Stimulated activated CD8-positive, alpha-beta memory T cell treated with anti-CD3 and anti-CD28 coated beads, Interleukin-4, amount 100 ng/mL, for 4 hours (primary cell): ENCODE results near the gene ASPSCR1.
"Not testable (repeated sequence)": the region's sequence is repeated elsewhere in the genome, so short reads cannot be mapped to it uniquely, and the experiment has no call there.

Source experiments
- DNase-seq, 2 donors: peaks; one replicate each; pipeline ENCODE4 v3.0.0-alpha.2; 2020; ENCODE audit warnings: low read depth in 2 of 2, low spot score in 1 of 2

ASPSCR1 gene

DNA sequence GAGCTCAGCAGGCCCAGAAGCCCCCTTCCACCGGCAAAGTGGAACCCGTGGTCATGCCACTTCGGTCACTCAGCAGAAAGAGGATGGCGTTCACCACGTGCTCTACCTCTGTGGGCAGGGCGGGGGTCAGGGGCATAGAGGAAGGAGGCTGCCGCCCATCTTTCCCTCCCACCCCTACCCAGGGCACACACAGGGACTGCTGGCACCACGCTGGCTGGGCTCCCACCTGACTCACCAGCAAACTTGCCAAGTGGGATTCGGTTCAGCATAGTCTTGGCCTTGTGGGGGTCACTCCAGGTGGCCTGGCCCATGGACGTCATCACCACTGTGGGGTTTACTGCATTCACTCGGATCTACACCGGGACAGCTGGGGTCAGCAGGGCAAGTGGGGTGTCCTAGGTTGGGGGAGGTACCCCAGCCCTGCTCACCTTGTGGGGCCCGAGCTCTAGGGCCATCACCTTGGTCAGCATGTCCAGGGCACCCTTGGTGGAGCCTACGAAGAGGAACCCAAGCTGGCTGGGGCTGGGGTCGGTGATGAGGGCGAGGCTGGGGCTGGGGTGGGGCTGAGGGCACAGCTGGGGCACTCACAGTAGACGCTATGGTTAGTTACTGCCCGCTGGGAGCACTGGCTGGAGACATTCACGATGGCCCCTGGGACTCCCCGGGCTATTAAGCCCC, 58.7 kb downstream of the ASPSCR1 start:
- DNase-seq, result no peak

DNA sequence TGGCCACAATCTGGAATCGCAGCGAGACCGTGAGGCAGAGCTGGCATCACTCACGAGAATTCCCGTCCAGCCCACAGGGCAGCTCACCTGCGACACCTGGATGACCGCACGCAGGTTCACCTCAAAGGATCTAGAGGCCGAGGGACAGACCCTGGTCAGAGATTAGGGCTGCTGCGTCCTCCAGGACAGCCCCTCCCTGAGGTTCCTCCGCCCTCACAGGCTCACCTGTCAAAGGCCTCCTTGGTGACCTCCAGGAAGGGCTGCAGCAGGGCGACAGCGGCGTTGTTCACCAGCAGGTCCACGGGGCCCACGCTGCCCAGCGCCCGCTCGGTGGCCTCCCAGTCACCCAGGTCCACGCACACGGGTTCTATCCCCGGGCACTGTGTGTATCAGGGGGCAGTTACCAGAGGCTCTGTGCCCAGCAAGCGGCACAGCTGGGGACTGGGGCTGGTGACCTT, 59.2 kb downstream of the ASPSCR1 start:
- no peak for DNase-seq

DNA sequence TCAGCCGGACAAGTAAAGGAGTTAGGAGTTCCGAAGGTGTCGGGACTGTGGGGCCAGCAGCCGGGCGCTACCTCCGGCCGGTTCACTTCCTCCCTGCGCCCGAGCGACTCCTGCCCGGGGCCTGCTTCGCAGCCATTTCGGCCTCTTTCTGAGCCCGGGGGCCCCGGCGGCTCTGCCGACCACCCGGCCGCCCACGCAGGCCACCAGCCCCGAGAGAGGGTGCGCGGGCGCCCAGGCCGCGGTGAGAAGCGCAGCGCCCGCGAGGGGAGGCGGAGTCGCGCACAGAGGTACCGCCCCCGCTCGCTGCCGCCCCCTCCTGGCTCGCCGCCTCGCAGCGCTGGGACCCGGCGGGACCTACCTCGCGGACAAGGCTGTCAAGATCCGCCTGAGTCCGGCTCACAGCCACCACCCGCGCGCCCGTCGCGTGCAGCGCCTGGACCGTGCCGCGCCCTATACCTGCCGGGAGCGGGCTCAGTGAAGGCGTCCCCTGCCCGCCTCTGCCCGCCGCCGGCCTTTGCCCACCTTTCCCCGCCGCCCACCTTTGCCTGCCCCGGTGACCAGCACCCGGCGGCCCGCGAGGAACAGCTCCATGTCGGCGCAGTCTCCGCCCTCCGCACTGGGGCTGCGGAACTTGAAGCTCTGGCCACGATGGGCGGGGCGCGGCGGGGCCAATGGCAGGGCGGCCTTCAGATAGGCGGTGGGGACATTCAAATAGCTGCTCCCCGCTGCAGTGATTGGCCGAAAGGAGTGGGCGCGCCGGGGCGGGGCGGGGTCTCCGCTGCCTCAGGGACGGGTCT, 59.9 kb downstream of the ASPSCR1 start, which contains the start of gene DCXR:
Gene DCXR, minus strand, starts transcription at position 606 of the 797 bp plus-strand sequence. Its CDS starts 15 bp downstream, at position 591.
- DNase-seq, result peak; percentile 77 to 90

DNA sequence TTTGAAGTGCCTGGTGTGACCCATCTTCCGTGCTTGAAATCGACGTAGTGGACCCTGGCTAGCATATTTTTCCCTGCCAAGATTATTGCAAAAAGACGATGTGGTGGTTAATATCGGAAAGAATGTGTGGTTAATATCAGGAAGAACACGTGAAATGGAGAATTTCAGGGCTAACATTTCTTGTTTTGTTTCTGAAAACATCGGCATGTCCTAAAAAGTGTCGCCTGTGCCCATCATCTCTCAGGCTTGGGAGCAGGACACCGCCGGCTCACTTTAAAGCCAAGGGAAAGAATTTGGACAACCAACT, 60.4 kb downstream of the ASPSCR1 start:
- DNase-seq, result no peak

DNA sequence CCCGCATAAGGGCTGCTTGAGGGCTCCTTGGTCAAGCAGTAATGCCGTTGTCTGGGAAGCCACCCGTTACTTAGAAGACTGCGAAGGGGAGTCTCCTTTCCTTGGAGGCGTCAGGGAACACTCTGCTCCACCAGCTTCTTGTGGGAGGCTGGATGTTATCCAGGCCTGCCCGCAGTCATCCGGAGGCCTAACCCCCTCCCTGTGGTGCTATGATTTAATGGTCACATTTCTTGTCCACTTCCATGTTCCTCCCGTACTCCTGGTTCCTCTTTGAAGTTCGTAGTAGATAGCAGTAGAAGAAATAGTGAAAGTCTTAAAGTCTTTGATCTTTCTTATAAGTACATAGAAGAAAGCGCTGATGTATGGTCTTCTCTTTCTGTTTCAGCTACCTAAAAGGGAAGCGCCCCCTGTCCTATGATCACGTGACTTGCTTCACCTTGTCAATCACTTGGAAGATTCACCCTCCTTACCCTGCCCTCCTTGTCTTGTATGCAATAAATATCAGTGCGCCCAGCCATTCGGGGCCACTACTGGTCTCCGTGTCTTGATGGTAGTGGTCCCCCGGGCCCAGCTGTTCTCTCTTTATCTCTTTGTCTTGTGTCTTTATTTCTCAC, 61.5 kb downstream of the ASPSCR1 start:
- DNase-seq, result not testable (repeated sequence)

DNA sequence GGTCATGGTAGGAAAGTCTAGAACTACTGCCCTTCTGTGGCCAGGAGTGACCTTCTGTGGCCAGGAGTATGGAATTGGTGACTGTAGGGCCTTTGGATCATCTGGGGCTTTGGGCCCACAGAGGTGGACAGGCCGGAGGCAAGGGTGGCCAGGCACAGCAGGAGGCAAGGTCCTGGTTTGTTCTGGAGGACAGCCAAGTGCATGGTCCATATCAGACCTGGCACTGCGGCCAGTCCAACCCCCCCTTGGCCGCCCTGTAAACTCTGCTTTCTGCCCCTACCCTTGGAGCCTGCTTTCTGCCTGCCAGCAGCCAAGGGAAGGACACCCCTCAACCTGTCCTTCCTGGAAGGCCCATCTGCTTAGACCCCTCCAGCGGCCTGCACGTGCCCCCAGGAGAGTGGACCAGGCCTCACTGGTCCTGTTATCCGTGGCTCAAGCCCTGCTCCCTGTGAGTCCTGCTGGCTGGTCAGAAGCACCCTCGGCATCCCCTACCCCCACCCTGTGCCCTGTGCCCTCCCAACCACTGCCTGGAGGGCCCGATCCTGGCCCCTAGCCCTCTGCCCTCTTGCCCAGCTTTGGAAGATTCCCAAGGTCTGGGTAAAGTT, 62.4 kb downstream of the ASPSCR1 start:
- DNase-seq, result no peak

DNA sequence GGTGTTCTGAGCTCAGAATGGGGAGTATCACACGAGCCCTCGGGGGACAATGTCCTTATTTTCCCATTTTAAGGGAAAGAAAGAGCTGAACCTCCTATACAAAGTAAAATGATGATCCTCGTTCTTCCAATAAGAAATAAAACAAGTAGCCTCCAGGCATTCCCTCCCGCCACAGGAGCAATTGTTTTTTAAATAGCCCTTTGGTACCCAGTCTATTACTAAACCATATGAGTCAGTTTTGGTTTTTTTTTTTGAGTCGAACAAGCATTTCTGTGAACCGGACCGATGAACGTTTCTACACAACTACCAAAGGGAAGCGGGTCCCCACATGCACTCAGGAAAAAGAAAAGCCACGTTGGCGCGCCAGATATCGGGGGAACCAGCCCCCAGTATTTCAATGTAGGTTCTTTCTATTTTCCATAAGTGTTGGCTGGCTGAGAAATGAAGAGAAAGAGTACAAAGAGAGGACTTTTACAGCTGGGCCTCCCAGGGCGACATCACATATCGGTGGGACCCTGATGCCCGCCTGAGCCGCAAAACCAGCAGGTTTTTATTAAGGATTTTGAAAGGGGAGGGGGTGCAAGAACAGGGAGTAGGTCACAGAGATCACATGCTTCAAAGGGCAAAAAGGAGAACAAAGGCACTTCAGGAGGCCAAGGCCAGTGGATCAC, 63.9 kb downstream of the ASPSCR1 start:
- no peak for DNase-seq

DNA sequence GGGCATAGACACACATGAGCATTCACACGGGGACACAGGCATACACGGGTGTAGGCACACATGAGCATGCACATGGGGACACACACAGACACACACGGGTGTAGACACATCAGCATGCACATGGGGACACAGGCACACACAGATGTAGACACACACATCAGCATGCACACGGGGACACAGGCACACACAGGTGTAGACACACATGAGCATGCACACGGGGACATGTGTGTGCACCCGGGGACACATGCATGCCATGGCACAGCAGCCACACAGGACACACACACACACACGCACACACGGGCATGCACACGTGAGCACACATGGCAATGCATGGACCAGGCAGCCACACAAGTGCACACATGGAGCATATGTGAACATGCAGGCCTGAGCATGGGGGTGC, 65.2 kb downstream of the ASPSCR1 start:
- DNase-seq, result no peak

DNA sequence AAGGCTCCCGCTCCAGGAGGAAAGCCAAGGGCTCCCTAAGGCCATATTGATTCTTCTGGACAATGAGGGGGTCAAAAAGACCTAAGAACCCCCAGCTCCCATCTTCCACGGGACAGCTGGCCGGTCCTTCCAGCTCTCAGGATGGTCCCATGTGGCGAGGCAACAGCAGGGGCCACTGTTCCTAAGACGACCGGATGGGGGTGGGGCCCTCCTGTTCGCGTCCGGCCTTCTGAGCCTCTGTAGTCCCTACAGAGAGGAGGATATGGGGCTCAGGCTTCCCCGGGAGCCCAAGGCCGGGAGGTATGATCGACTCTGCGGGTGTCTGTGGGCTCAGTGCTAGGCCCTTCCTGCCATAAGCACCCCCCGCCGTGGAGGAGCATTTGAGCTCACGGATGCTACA, 66.1 kb downstream of the ASPSCR1 start:
- no peak for DNase-seq

DNA sequence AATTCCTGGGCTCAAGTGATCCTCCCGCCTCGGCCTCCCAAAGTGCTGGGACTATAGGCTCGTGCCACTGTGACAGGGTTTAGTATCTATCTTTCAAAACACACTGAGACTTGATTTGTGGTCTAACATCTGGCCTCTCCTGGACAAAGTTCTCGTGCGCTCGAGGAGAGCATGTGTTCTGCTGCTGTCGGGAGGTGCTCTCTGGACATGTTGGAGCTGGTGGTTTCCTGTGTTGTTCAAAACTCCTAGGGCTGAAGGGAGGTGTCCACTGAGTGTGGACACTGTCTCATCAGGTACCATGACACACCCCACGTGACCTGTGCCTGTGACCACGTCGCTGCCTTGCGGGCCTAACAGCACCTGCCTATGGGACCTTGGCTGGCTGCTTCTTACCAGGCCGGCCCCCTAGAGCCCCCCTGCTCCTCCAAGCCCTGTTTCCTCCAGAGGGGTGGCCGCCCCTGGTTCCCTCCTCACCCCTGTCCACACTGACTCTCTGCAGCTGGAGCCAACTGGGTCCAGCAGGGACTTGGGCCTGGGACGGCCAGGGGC, 68.6 kb downstream of the ASPSCR1 start:
- no peak for DNase-seq

DNA sequence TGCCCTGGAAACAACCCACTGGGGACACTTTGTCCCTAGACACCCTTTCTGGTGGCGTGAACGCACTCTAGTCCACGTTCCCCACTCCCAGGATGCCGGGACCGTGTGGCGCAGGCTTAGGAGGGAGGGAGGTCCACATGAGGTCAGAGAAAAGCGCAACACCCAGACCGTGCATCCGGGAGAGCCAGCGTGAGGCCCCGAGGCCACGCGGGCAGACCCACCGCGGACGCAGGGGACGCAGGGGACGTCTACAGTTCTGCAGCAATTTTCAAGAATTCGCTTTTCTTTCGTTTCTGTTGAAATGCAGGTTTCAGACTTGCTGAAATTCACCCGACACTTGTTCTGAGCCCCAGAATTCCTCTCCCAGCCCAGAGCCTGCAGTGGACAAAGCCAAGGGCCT, 69.5 kb downstream of the ASPSCR1 start:
- no peak for DNase-seq

DNA sequence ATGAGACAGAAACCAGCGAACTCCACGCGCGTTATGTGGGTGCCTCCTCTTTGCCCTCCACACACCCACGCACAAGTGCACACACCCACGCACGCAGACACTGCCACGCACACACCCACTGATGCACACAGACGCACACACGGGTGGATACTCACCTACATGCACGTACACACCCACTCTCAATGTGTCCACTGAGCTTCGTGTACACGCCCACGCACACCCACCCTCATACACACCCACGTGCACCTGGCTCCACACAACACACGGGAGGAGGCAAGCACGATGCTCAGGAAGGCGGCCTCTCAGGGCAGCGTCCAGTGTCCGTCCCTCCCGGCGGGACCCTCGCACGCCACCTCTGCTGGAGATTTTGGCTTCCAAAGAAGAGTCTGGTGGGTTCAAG, 70.0 kb downstream of the ASPSCR1 start:
- DNase-seq, result no peak

DNA sequence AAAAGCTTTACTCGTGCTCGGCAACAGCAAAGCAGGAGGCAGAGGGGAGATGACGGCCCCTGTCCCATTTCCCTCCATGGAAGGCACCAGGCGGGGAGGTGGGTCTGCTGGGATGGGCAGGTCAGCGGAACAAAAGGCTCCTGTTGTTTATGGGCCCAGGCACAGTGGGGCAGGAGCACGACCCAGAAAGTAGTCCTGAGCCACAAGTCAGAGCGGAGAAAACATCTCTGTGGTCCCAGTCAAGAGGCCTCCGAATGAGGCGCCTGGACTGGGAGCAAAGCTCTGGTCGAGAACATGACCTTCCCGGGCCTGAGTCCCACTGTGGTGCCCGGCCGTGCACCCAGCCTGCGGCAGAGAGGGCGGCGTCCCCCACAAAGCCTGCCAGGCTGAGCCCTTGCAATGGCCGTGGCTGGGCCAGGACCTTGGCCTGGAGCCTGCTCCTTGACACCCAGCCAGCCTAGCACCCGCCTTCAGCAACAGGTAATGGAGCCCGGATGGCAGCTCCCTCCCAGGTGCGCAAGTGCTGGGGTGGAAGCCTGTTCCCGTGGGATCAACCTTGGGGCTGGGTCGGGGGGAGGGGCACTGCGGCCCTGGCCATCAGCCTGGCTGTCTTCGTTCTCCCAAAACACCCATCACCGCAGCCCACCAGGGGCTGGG, 70.6 kb downstream of the ASPSCR1 start:
- DNase-seq, result no peak

DNA sequence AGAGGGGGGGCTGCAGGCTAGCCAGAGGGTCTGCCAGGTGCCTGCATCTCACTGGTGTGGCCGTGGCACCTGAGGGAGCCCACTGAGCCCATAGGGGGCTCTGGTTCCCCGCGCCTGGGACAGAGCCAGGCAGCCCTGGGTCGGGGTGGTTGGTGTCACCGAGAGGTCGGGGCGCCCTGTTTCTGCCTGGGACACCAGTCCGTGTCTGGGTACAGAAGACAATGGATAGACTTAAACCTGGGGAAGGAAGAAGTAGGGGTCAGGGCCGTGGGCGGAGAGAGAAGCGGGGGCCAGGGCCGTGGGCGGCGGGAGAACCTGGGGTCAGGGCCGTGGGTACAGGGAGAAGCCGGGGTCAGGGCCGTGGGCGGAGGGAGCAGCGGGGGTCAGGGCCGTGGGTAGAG, 71.1 kb downstream of the ASPSCR1 start:
- no peak for DNase-seq

DNA sequence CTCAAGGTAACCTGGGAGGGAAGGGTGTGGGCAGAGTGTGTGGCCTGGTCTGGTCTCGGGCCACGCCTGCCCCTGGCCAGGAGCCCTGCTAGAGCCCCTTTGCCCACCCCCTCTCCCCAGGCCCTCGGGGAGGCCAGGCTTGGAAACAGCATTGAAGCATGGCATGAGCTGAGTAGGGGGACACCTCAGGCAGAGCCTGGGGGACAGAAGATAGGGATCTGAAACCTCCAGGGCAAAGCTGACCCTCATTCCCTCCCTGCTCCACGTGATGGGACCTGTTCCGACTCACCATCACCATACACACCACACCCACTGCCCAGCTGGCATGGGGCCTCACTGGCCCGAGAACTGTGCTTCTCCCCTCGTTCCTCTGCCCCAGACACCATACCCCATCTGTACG, 71.7 kb downstream of the ASPSCR1 start:
- no peak for DNase-seq

DNA sequence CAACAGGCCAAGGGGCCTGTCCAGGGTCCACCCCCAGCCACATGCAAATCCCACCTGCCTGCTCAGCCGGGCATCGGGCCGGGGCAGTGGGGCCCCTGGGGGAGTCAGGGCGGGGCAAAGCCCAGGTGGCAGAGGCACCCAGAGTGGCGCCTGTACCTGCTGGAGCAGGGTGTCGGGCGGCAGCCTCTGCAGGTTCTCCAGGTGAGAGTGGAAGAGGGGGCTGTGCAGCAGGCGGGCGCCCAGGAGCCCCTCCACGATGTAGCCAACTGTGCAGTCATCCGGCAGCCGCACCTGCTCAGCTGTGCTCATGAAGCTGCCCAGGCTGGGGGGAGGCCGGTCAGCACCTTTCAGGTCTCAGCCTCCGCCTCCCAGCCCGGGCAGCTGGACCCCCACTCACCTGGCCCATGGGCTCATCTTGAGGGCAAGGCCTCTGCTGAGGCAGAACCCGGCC, 72.1 kb downstream of the ASPSCR1 start:
- no peak for DNase-seq

DNA sequence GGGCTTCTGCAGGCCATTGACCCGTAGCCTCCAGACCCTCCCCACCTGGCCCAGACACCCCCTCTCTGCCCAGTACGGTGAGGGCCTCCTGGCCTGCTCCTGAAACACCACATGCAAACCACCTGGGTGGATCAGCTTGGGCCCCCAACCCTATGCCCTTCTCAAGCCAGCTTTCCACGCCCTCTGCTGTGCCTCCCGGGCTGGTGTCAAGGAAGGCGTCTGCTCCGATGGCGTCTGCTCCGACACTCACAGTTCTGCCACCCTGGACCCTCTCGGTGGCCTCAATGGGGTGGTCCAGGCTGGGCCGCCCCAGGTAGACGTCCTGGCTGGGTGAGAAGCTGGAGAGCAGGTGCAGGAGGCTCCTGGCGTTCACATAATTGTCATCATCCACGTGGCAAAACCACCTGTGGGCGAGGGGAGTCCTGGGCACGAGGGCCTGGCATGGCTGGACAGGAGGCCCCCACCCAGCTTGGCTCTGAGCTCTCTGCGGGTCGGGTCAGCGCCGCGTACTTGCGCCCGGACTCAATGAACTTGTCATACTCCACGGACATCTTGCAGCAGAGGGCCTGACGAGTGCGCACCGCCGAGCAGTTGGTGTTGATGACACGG, 72.8 kb downstream of the ASPSCR1 start:
- no peak for DNase-seq

DNA sequence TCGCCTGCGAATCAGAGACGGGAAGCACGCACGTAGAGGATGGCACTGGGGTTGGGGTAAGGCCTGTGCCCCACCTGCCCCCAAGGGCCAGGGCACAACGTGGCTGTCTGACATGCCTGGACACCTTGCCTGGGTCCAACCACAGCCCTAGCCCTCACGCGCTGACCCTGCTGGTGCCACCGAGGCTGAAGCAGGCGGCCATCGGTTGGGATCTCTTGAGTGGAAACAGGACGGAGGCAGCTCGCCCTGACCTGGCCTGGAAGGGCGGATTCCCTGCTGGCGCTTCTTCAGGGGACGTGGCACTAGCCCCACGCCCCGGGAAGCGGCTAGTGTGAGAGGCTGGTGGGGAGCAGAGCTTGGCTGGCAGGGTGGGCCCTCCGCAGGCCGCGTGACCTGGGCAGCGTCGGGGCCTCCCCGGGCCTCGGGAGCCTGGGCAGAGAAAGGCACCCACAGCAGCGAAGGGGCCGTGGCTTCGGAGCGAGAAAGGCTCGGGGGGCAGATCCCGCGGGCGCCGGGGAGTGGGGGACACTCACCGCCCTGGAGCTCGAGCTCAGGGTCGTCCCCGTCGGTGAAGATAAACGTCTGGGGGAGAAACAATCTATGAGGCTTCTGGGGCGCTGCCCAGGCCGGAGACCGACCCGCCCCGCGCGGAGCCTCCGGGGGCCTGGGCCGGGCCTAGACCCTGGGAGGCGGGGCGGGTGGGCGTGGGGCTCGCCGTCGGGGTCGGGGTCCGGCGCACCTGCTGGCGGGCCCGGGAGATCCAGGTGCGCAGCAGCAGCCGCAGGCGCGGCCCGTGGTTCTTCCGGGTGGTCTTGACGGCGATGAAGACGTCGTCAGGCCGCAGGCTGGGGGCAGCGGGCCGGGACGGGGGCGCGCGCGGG, 73.6 kb downstream of the ASPSCR1 start:
- no peak for DNase-seq
